H1 (cell line): Measurements from ENCODE around the gene TRABD2A. TPM values are rescaled to one million over a fixed set of nuclear protein-coding genes. Genes with fewer than 3 reads are reported as not detected.

Source experiments
- CTCF ChIA-PET: fragments of 300-600 bp; sonication (Branson Sonifier 250); formaldehyde crosslinking; loops from one replicate; lab custom pipeline; 2021; ENCODE audit not compliant: partially characterized antibody; lab: Charles Lee
- POLR2A ChIA-PET: fragments of 300-600 bp; sonication (Branson Sonifier 250); formaldehyde crosslinking; loops from one replicate; lab custom pipeline; 2021; ENCODE audit warnings: inconsistent platforms; ENCODE audit not compliant: partially characterized antibody; lab: Charles Lee
- DNase-seq, 2 experiments: peaks; one replicate each; pipeline versions ENCODE4 v3.0.0 to v3.0.0-alpha.2; 2010 to 2022; ENCODE audit warnings: low spot score in 2 of 2, low read depth in 1 of 2, mixed read lengths in 1 of 2
- FAIRE-seq: peaks from 2 replicates; lab custom pipeline; 2011; peaks lifted over from hg19 to GRCh38; lab: Jason Lieb, UNC
- H2AFZ ChIP-seq: 2 replicates; pipeline ENCODE4 v1.8.1; 2012; ENCODE audit warnings: low read length, inconsistent platforms
- H2AK5ac ChIP-seq: 2 replicates; pipeline ENCODE4 v1.6.1; 2013; ENCODE audit warnings: low read depth, low read length
- H2BK120ac ChIP-seq: replicated peaks from 2 replicates; pipeline ENCODE3; 2013; ENCODE audit warnings: low read depth, low read length, inconsistent platforms
- H2BK12ac ChIP-seq: 2 replicates; pipeline ENCODE4 v1.6.1; 2013; ENCODE audit warnings: low read depth, low read length
- H2BK15ac ChIP-seq: 2 replicates; pipeline ENCODE4 v1.6.1; 2013; ENCODE audit warnings: low read length
- H2BK20ac ChIP-seq: 2 replicates; pipeline ENCODE4 v1.6.1; 2013; ENCODE audit warnings: low read length
- H2BK5ac ChIP-seq: 2 replicates; pipeline ENCODE4 v1.6.1; 2013; ENCODE audit warnings: low read depth, low read length
- H3K14ac ChIP-seq: 2 replicates; pipeline ENCODE4 v1.6.1; 2013; ENCODE audit warnings: inconsistent platforms; ENCODE audit not compliant: insufficient read length
- H3K18ac ChIP-seq: 2 replicates; pipeline ENCODE4 v1.6.1; 2013; ENCODE audit warnings: low read length; ENCODE audit errors: extremely low read depth
- H3K23ac ChIP-seq: 2 replicates; pipeline ENCODE4 v1.6.1; 2013; ENCODE audit warnings: inconsistent platforms; ENCODE audit not compliant: insufficient read length
- H3K23me2 ChIP-seq: 2 replicates; pipeline ENCODE4 v1.6.1; 2013; ENCODE audit warnings: low read depth, low read length
- H3K27ac ChIP-seq: 2 replicates; pipeline ENCODE4 v1.6.1; 2011; ENCODE audit warnings: low read depth, low read length, inconsistent platforms
- H3K27me3 ChIP-seq, 4 experiments: replicated peaks in 1 of 4; 1 replicate in 1 of 4; 2 replicates in 3 of 4; pipeline versions ENCODE4 v1.6.1 to v1.8.1; 2011 to 2013; ENCODE audit warnings: low read length in 3 of 4, mild to moderate bottlenecking in 3 of 4, inconsistent platforms in 2 of 4, mixed read lengths in 2 of 4, moderate library complexity in 1 of 4; ENCODE audit not compliant: control insufficient read depth in 3 of 4, insufficient read depth in 3 of 4; ENCODE audit errors: extremely low read depth in 1 of 4
- H3K36me3 ChIP-seq, 4 experiments: 2 replicates each; pipeline versions ENCODE4 v1.6.1 to v1.8.1; 2011 to 2013; ENCODE audit warnings: mild to moderate bottlenecking in 4 of 4, low read length in 3 of 4, moderate library complexity in 2 of 4, control low read depth in 1 of 4, inconsistent platforms in 1 of 4; ENCODE audit not compliant: insufficient read depth in 4 of 4, control insufficient read depth in 2 of 4
- H3K4ac ChIP-seq: replicated peaks from 2 replicates; pipeline ENCODE3; 2013; ENCODE audit warnings: low read length, low read depth, mixed read lengths, inconsistent platforms; ENCODE audit not compliant: insufficient read length
- H3K4me1 ChIP-seq, 4 experiments: replicated peaks in 1 of 4; 1 replicate in 1 of 4; 2 replicates in 3 of 4; pipeline versions ENCODE4 v1.6.1 to v1.8.1; 2011 to 2013; ENCODE audit warnings: low read length in 3 of 4, inconsistent platforms in 2 of 4, mixed read lengths in 1 of 4; ENCODE audit not compliant: insufficient read depth in 4 of 4, control insufficient read depth in 3 of 4
- H3K4me2 ChIP-seq, 2 experiments: 2 replicates each; pipeline versions ENCODE4 v1.6.1 to v1.8.1; 2011 to 2013; ENCODE audit warnings: low read depth in 2 of 2, low read length in 2 of 2, control low read depth in 1 of 2, inconsistent platforms in 1 of 2, mild to moderate bottlenecking in 1 of 2; ENCODE audit not compliant: insufficient read depth in 1 of 2
- H3K4me3 ChIP-seq, 4 experiments: fragments of 200-600, 300-600 bp in 1 of 4; sonication (generic), shearing (Covaris generic), sonication (Bioruptor Twin) in 1 of 4; 2 replicates each; pipeline versions ENCODE4 v1.5.1 to v1.8.1; 2011 to 2016; ENCODE audit warnings: low read length in 4 of 4, low read depth in 3 of 4, control low read depth in 2 of 4, inconsistent platforms in 2 of 4, mild to moderate bottlenecking in 2 of 4, mixed read lengths in 1 of 4, moderate library complexity in 1 of 4; ENCODE audit not compliant: insufficient read depth in 2 of 4; ENCODE audit errors: extremely low read depth in 1 of 4
- H3K56ac ChIP-seq: replicated peaks from 2 replicates; pipeline ENCODE3; 2013; ENCODE audit warnings: low read depth, mild to moderate bottlenecking, mixed read lengths, low read length, inconsistent platforms; ENCODE audit not compliant: insufficient read length
- H3K79me1 ChIP-seq: 2 replicates; pipeline ENCODE4 v1.6.1; 2013; ENCODE audit warnings: low read depth, low read length, control low read depth
- H3K79me2 ChIP-seq, 2 experiments: 2 replicates each; pipeline versions ENCODE4 v1.6.1 to v1.8.1; 2012 to 2013; ENCODE audit warnings: low read length in 2 of 2, mild to moderate bottlenecking in 2 of 2, inconsistent platforms in 1 of 2; ENCODE audit not compliant: insufficient read depth in 2 of 2, control insufficient read depth in 1 of 2
- H3K9ac ChIP-seq, 4 experiments: replicated peaks in 1 of 4; 1 replicate in 1 of 4; 2 replicates in 3 of 4; pipeline versions ENCODE4 v1.6.1 to v1.8.1; 2011 to 2013; ENCODE audit warnings: low read depth in 3 of 4, low read length in 3 of 4, control low read depth in 2 of 4, mild to moderate bottlenecking in 2 of 4, moderate library complexity in 2 of 4, inconsistent platforms in 1 of 4; ENCODE audit errors: extremely low read depth in 1 of 4
- H3K9me3 ChIP-seq, 2 experiments: 2 replicates each; pipeline versions ENCODE4 v1.6.1 to v1.8.1; 2012 to 2013; ENCODE audit warnings: mild to moderate bottlenecking in 2 of 2, moderate library complexity in 2 of 2, control low read depth in 1 of 2, inconsistent platforms in 1 of 2, low read depth in 1 of 2, low read length in 1 of 2, mixed read lengths in 1 of 2; ENCODE audit not compliant: insufficient read depth in 2 of 2
- H4K20me1 ChIP-seq, 2 experiments: replicated peaks in 1 of 2; 2 replicates each; pipeline versions ENCODE3 to v1.8.1; 2011 to 2013; ENCODE audit warnings: inconsistent platforms in 2 of 2, low read length in 2 of 2, mild to moderate bottlenecking in 1 of 2; ENCODE audit not compliant: insufficient read depth in 2 of 2, control insufficient read depth in 1 of 2
- H4K5ac ChIP-seq: 2 replicates; pipeline ENCODE4 v1.6.1; 2013; ENCODE audit warnings: low read length, low read depth, mixed read lengths, inconsistent platforms; ENCODE audit not compliant: insufficient read length
- H4K8ac ChIP-seq: 2 replicates; pipeline ENCODE4 v1.8.0; 2013; ENCODE audit warnings: mild to moderate bottlenecking, moderate library complexity, low read length, inconsistent platforms; ENCODE audit not compliant: insufficient read depth; ENCODE audit errors: extremely low read depth
- H4K91ac ChIP-seq: replicated peaks from 2 replicates; pipeline ENCODE3; 2013; ENCODE audit warnings: low read length, mixed read lengths, inconsistent platforms; ENCODE audit not compliant: insufficient read length
- EZH2 ChIP-seq: fragments of 200-600 bp; sonication (generic); IDR thresholded peaks from 2 replicates; pipeline ENCODE4 v1.7.1; 2012; ENCODE audit warnings: low read depth, mild to moderate bottlenecking, moderate library complexity, low read length, inconsistent platforms; ENCODE audit not compliant: severe bottlenecking
- JUN ChIP-seq: IDR thresholded peaks from 2 replicates; pipeline ENCODE4 v1.6.1; 2011; ENCODE audit warnings: low read depth, mild to moderate bottlenecking, improper control_type of control experiment, low read length
- polyA plus RNA-seq, 7 experiments: library from polyadenylated mRNA; depleted of rRNA in 3 of 7; stranded (reverse) in 5 of 7; unstranded in 2 of 7; fragments of >200 nt in 5 of 7; fragments of 200-250 nt in 2 of 7; gene quantifications; 1 replicate in 5 of 7; 2 replicates in 1 of 7; 4 replicates in 1 of 7; pipeline versions ENCODE4 v1.2.1 to v1.2.3, GENCODE V29; 2011 to 2013; ENCODE audit warnings: missing spikeins in 2 of 7, mixed read lengths in 2 of 7
- total RNA-seq: library from RNA; stranded (reverse); fragmentation: NEBNext Ultra II Directional; extraction: Animal tissue kit (Norgen Biotek cat#: 25700); gene quantifications from 2 replicates; pipeline ENCODE4 v1.2.1, GENCODE V29; 2021
- TF ChIP-seq, protein P1 (sequence below): IDR thresholded peaks from 2 replicates; pipeline ENCODE4 v1.6.1; 2011; ENCODE audit warnings: low read length, improper control_type of control experiment

The TRABD2A gene
- total and polyA plus RNA-seq, 2 of the 8 experiments (the other 6 are each of a cell fraction or from before 2014, with no cell fraction given): 17.3 to 18.6 TPM

DNA sequence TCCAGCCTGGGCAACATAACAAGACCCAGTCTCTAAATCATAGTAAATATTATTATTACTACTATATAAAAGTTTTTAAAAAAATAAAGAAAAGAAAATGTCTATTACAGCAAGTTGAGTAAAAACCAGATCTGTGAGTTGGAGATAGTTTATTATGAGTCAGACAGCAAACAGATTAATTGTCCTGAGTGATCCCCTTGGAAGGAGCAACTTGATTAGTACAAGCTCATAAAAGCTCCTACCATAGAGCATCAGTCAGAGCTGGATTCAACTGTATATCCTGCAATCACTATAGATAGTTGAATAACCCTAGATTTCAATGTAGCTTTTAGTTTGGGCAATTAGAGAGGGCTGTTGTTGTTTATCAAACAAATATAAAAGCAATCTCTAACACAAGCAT, 84.1 kb downstream of the TRABD2A start:
- Histone ChIP-seq H4K5ac (no peak overlapping the region), H3K9me3 (no peaks in the 10 kb centered on the region; a peak in 1 of 4 replicates), H3K56ac (no peak overlapping the region), H3K79me1 (no peaks in the 10 kb centered on the region), H2BK12ac (no peak overlapping the region), H3K14ac (no peak overlapping the region), H4K20me1 (no peaks in the 10 kb centered on the region), H3K4ac (no peak overlapping the region), H2BK5ac (no peak overlapping the region), H3K23me2 (no peaks in the 10 kb centered on the region), H2AFZ (0 out of 2 replicates have a peak overlapping the region, but pooled peaks have one; percentile 11), H3K27me3 (no peaks in the 10 kb centered on the region), H3K4me3 (no peak overlapping the region), H3K4me2 (no peak overlapping the region), H4K91ac (no peak overlapping the region), H4K8ac (no peak overlapping the region), H3K79me2 (no peaks in the 10 kb centered on the region), H3K36me3 (no peaks in the 10 kb centered on the region), H2BK15ac (no peak overlapping the region), H2AK5ac (no peak overlapping the region), H2BK20ac (no peak overlapping the region), H3K9ac (no peak overlapping the region), H2BK120ac (no peak overlapping the region), H3K4me1 (peaks cover 3 to 12% (median 9%) of the 10 kb centered on the region in 4 experiments), H3K27ac (no peak overlapping the region), H3K18ac (no peak overlapping the region), H3K23ac (no peak overlapping the region)
- POLR2A ChIA-PET: no interaction called here
- CTCF ChIA-PET: interaction anchor here (0.9 to 1.5 kb wide), 2 partner anchors 55 to 129 kb away, joined by 3 read pairs; no protein-coding TSS in a partner anchor
- no peak for DNase-seq
- TF ChIP-seq, protein P1, sequence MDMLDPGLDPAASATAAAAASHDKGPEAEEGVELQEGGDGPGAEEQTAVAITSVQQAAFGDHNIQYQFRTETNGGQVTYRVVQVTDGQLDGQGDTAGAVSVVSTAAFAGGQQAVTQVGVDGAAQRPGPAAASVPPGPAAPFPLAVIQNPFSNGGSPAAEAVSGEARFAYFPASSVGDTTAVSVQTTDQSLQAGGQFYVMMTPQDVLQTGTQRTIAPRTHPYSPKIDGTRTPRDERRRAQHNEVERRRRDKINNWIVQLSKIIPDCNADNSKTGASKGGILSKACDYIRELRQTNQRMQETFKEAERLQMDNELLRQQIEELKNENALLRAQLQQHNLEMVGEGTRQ: no peak
- TF ChIP-seq JUN (no peak), EZH2 (no peak)
- FAIRE-seq: no peak
